CD4-positive, CD25-positive, alpha-beta regulatory T cell (primary cell): ENCODE data around the gene NDUFA13. TPM values are rescaled to one million over a fixed set of nuclear protein-coding genes. Genes with fewer than 3 reads are reported as not detected.
A peak's percentile ranks its signal among the peaks of the same experiment; 100 is the strongest.

Source experiments
- ATAC-seq, 2 donors: fragments of 150-1000 bp; cut with Tn5 transposase; one replicate each; pipeline ENCODE4 v1.10.0; 2021; ENCODE audit warnings: low read depth in 2 of 2, moderate number of reproducible peaks in 2 of 2, moderate library complexity in 1 of 2
- DNase-seq, 3 donors: peaks; one replicate each; pipeline versions ENCODE4 v3.0.0 to v3.0.0-alpha.2; 2012 to 2022; ENCODE audit warnings: mixed read lengths in 1 of 3
- H3K27ac ChIP-seq: one replicate; pipeline ENCODE4 v1.7.0; 2013; ENCODE audit warnings: mild to moderate bottlenecking, low read length; ENCODE audit not compliant: insufficient read depth, poor library complexity, severe bottlenecking
- H3K27me3 ChIP-seq: one replicate; pipeline ENCODE4 v1.7.0; 2013; ENCODE audit warnings: low read length; ENCODE audit not compliant: control insufficient read depth, insufficient read depth
- H3K36me3 ChIP-seq: one replicate; pipeline ENCODE4 v1.7.0; 2013; ENCODE audit warnings: mild to moderate bottlenecking, low read length, moderate library complexity; ENCODE audit not compliant: control insufficient read depth, insufficient read depth
- H3K4me1 ChIP-seq: 2 replicates; pipeline ENCODE4 v1.7.0; 2013; ENCODE audit warnings: mild to moderate bottlenecking, low read length; ENCODE audit not compliant: insufficient read depth, control insufficient read depth, poor library complexity, severe bottlenecking
- H3K4me3 ChIP-seq: one replicate; pipeline ENCODE4 v1.7.0; 2013; ENCODE audit warnings: low read depth, mild to moderate bottlenecking, low read length, moderate library complexity
- H3K9me3 ChIP-seq, 2 experiments: 1 replicate in 1 of 2; 2 replicates in 1 of 2; pipeline ENCODE4 v1.7.0; 2013; ENCODE audit warnings: low read length in 2 of 2, mild to moderate bottlenecking in 1 of 2, moderate library complexity in 1 of 2; ENCODE audit not compliant: control insufficient read depth in 2 of 2
- H3K27ac Mint-ChIP-seq, 3 donors: one replicate each; pipeline ENCODE4 v1.8.0; 2020 to 2022; ENCODE audit warnings: mild to moderate bottlenecking in 3 of 3, mixed read lengths in 3 of 3, moderate library complexity in 2 of 3
- H3K27me3 Mint-ChIP-seq: one replicate; pipeline ENCODE4 v1.8.0; 2022; ENCODE audit warnings: mild to moderate bottlenecking, mixed read lengths
- H3K36me3 Mint-ChIP-seq: one replicate; pipeline ENCODE4 v1.8.0; 2020; ENCODE audit warnings: mixed read lengths
- H3K4me1 Mint-ChIP-seq, 4 donors: one replicate each; pipeline ENCODE4 v1.8.0; 2020 to 2022; ENCODE audit warnings: mixed read lengths in 4 of 4, mild to moderate bottlenecking in 1 of 4
- H3K4me3 Mint-ChIP-seq, 4 donors: one replicate each; pipeline ENCODE4 v1.8.0; 2020 to 2022; ENCODE audit warnings: mild to moderate bottlenecking in 4 of 4, mixed read lengths in 4 of 4, moderate library complexity in 3 of 4
- H3K9me3 Mint-ChIP-seq, 7 donors: one replicate each; pipeline ENCODE4 v1.8.0; 2020 to 2022; ENCODE audit warnings: mixed read lengths in 7 of 7, mild to moderate bottlenecking in 3 of 7, moderate library complexity in 2 of 7
- polyA plus RNA-seq, 4 donors: library from polyadenylated mRNA; unstranded; fragments of 300-500 nt; fragmentation: Illumina TruSeq; gene quantifications; one replicate each; pipeline ENCODE4 v1.2.3, GENCODE V29; 2021
- total RNA-seq: library from RNA; stranded (reverse); gene quantifications from one replicate; pipeline ENCODE4 v1.2.3, GENCODE V29; 2022

Gene NDUFA13
- total and polyA plus RNA-seq, 5 donors from 2014 or later: 196 to 453 (median 365) TPM

DNA sequence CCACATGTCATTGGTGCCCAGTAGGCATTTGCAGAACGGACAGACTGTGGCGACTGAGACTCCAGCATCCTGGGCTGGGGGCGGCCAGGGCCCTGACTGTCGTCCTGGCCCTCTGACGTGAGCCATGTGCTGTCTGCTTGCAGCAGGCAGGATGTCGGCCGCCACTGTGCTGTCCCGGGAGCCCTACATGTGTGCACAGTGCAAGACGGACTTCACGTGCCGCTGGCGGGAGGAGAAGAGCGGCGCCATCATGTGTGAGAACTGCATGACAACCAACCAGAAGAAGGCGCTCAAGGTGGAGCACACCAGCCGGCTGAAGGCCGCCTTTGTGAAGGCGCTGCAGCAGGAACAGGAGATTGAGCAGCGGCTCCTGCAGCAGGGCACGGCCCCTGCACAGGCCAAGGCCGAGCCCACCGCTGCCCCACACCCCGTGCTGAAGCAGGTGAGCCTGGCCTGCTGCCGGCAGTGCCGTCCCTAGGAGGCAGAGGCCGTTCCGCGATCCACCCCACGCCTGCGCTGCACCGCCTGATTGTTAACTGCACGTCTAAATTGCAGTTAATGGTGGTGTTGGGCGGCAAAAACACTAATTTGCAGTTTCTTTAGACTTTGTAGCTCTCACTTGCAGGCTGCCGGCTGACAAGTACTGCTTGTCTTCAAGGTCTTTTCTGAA lies 14.9 kb upstream of the NDUFA13 start:
- peaks cover 0 to 3% (median 0%) of the 10 kb centered on the region in 7 donors for H3K9me3 Mint-ChIP-seq
- Histone ChIP-seq H3K4me3 (no peak overlapping the region), H3K27ac (no peak overlapping the region), H3K4me1 (no peaks in the 10 kb centered on the region), H3K9me3 (no peaks in the 10 kb centered on the region), H3K27me3 (no peaks in the 10 kb centered on the region), H3K36me3 (peaks cover 91% of the 10 kb centered on the region)
- no peak overlapping the region for H3K4me3 Mint-ChIP-seq
- peak overlapping the region in 1 of 3 donors; percentile 46 for H3K27ac Mint-ChIP-seq
- DNase-seq (no peak), ATAC-seq (no peak)
- no peaks in the 10 kb centered on the region for H3K4me1 Mint-ChIP-seq
- peaks cover 30% of the 10 kb centered on the region for H3K36me3 Mint-ChIP-seq
- no peaks in the 10 kb centered on the region for H3K27me3 Mint-ChIP-seq

- H3K4me1 ChIP-seq: no peaks in the 10 kb centered on the region
- H3K27ac ChIP-seq: no peak overlapping the region
- Mint-ChIP-seq H3K4me3 (no peak overlapping the region), H3K27me3 (no peaks in the 10 kb centered on the region), H3K4me1 (no peaks in the 10 kb centered on the region), H3K9me3 (peaks cover 0 to 3% (median 0%) of the 10 kb centered on the region in 7 donors), H3K36me3 (peaks cover 35% of the 10 kb centered on the region), H3K27ac (peak overlapping the region in 1 of 3 donors; percentile 49)
- no peak for DNase-seq
- no peaks in the 10 kb centered on the region for H3K27me3 ChIP-seq
- peaks cover 91% of the 10 kb centered on the region for H3K36me3 ChIP-seq
- no peak overlapping the region for H3K4me3 ChIP-seq
- no peak for ATAC-seq
- no peaks in the 10 kb centered on the region for H3K9me3 ChIP-seq
Observed at GRCh38 chr19:19501798-19502197, 14.2 kb upstream of the NDUFA13 start.

- ATAC-seq: no peak
- Mint-ChIP-seq H3K4me1 (no peaks in the 10 kb centered on the region), H3K36me3 (peaks cover 37% of the 10 kb centered on the region), H3K9me3 (peaks cover 0 to 3% (median 0%) of the 10 kb centered on the region in 7 donors), H3K27ac (no peak overlapping the region), H3K4me3 (no peak overlapping the region), H3K27me3 (no peaks in the 10 kb centered on the region)
- no peak for DNase-seq
- Histone ChIP-seq H3K4me3 (no peak overlapping the region), H3K4me1 (no peaks in the 10 kb centered on the region), H3K9me3 (no peaks in the 10 kb centered on the region), H3K36me3 (peaks cover 93% of the 10 kb centered on the region), H3K27me3 (no peaks in the 10 kb centered on the region), H3K27ac (no peak overlapping the region)
Observed at GRCh38 chr19:19502281-19502680, 13.7 kb upstream of the NDUFA13 start.

DNA sequence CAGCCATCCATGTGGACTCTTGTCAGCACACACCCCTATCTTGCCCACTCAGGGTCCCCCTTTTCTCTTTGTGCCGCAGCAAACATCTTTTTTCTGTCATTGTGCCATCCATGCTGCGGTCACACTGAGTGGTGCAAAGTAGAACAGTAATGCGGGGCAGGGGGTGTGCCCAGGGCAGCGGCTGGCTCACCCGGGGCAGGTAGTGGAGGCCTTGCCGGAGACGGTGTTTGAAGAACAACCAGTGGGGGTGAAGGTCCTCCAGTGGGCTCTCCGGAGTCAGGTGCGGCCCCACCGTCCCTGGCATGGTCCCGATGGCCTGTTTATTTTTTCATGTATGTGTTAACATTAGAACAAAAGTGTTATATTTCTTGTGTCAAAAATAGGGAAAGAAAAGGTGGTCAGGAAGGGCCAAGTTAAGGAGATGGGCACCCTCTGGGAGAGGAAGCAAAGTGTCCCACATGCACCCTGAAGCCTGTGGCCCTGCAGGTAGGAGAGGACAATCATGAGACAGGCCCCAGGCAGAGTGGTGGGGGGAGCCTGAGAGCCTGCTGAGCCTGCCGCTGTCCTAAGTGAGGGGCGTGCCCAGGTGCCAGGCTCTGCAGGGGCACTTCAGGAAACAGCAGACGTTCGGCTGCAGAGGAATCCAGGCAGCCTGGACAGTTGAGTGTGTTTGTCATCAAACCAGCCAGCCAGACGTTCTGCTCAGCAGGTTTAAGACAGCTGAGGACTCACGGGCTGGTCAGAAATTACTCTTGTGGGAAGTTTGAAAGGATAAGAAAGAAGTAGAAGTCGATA lies 13.0 kb upstream of the NDUFA13 start:
- peaks cover 0 to 3% (median 0%) of the 10 kb centered on the region in 7 donors for H3K9me3 Mint-ChIP-seq
- H3K4me1 ChIP-seq: no peaks in the 10 kb centered on the region
- H3K36me3 ChIP-seq: peaks cover 91% of the 10 kb centered on the region
- no peak overlapping the region for H3K27ac Mint-ChIP-seq
- H3K4me1 Mint-ChIP-seq: no peaks in the 10 kb centered on the region
- no peak overlapping the region for H3K27ac ChIP-seq
- no peaks in the 10 kb centered on the region for H3K9me3 ChIP-seq
- no peak overlapping the region for H3K4me3 Mint-ChIP-seq
- peaks cover 40% of the 10 kb centered on the region for H3K36me3 Mint-ChIP-seq
- DNase-seq: no peak
- H3K27me3 ChIP-seq: no peaks in the 10 kb centered on the region
- H3K4me3 ChIP-seq: no peak overlapping the region
- ATAC-seq: no peak
- H3K27me3 Mint-ChIP-seq: no peaks in the 10 kb centered on the region

DNA sequence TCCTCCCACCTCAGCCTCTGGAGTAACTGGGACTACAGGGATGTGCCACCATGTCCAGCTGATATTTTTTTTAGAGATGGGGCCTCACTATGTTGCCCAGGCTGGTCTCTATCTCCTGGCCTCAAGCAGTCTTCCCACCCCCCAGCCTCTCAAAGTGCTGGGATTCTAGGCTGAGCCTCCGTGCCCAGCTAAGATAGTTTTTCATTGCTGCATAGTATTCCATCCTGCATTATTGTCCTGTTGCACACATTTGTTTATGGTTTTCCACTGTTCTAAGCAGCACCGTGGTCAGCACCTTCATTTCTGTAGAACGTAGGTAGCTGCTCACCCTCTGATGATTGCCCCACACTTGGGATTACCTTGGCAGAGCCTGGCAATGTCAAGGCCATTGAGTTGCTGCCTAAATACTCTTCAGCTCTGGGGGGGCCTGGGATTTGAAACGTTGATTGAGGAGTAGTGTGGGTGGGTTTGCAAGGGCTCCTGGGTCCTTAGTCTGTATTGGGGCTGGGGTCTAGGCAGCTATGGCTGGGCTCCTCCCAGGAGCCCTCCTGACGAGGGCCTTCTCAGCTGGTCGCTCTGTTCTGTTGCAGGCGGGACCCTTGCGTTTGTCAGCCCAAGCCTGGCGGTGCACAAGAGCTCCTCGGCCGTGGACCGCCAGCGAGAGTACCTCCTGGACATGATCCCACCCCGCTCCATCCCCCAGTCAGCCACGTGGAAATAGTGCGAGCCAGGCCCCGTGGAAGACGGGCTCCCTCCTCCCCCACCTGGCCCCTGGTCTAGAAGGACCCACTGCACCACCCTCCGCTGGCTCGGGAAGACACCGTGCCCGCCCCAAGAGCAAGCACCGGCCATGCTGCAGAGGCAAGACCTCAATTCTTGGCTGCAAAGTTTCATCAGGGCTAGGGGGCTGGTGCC lies 11.0 kb upstream of the NDUFA13 start:
- Mint-ChIP-seq H3K9me3 (peaks cover 0 to 3% (median 0%) of the 10 kb centered on the region in 7 donors), H3K27me3 (no peaks in the 10 kb centered on the region), H3K27ac (no peak overlapping the region), H3K4me1 (no peaks in the 10 kb centered on the region), H3K4me3 (no peak overlapping the region), H3K36me3 (peaks cover 40% of the 10 kb centered on the region)
- DNase-seq (no peak), ATAC-seq (no peak)
- no peak overlapping the region for H3K27ac ChIP-seq
- no peaks in the 10 kb centered on the region for H3K9me3 ChIP-seq
- no peaks in the 10 kb centered on the region for H3K27me3 ChIP-seq
- H3K36me3 ChIP-seq: peaks cover 71% of the 10 kb centered on the region
- no peak overlapping the region for H3K4me3 ChIP-seq
- H3K4me1 ChIP-seq: no peaks in the 10 kb centered on the region

- H3K27me3 Mint-ChIP-seq: no peaks in the 10 kb centered on the region
- H3K9me3 Mint-ChIP-seq: peaks cover 0 to 3% (median 0%) of the 10 kb centered on the region in 7 donors
- Histone ChIP-seq H3K27me3 (no peaks in the 10 kb centered on the region), H3K4me3 (no peak overlapping the region), H3K9me3 (no peaks in the 10 kb centered on the region), H3K27ac (no peak overlapping the region), H3K4me1 (no peaks in the 10 kb centered on the region), H3K36me3 (peaks cover 63% of the 10 kb centered on the region)
- no peak for DNase-seq
- H3K27ac Mint-ChIP-seq: no peak overlapping the region
- no peak overlapping the region for H3K4me3 Mint-ChIP-seq
- H3K36me3 Mint-ChIP-seq: peaks cover 35% of the 10 kb centered on the region
- H3K4me1 Mint-ChIP-seq: no peaks in the 10 kb centered on the region
- no peak for ATAC-seq
Observed at GRCh38 chr19:19505669-19506326, 10.2 kb upstream of the NDUFA13 start.

GRCh38 chr19:19506592-19506991 lies 9.4 kb upstream of the NDUFA13 start:
- no peak overlapping the region for H3K27ac Mint-ChIP-seq
- H3K4me3 Mint-ChIP-seq: no peak overlapping the region
- no peaks in the 10 kb centered on the region for H3K27me3 Mint-ChIP-seq
- H3K9me3 ChIP-seq: no peaks in the 10 kb centered on the region
- no peak for ATAC-seq
- no peaks in the 10 kb centered on the region for H3K4me1 ChIP-seq
- H3K4me3 ChIP-seq: no peak overlapping the region
- no peak overlapping the region for H3K27ac ChIP-seq
- H3K4me1 Mint-ChIP-seq: no peaks in the 10 kb centered on the region
- H3K36me3 Mint-ChIP-seq: peaks cover 35% of the 10 kb centered on the region
- H3K36me3 ChIP-seq: peaks cover 55% of the 10 kb centered on the region
- no peaks in the 10 kb centered on the region for H3K27me3 ChIP-seq
- peaks cover 0 to 3% (median 0%) of the 10 kb centered on the region in 7 donors for H3K9me3 Mint-ChIP-seq
- DNase-seq: no peak
